GM19025 (cell line): ENCODE data around the gene TSSK3.

ENCODE experiments used
- ATAC-seq: cut with Tn5 transposase; IDR thresholded peaks from one replicate; pipeline ENCODE4 v1.9.1; 2021; ENCODE audit warnings: mild to moderate bottlenecking, low read depth, moderate library complexity; ENCODE audit not compliant: unreplicated experiment

Gene TSSK3

DNA sequence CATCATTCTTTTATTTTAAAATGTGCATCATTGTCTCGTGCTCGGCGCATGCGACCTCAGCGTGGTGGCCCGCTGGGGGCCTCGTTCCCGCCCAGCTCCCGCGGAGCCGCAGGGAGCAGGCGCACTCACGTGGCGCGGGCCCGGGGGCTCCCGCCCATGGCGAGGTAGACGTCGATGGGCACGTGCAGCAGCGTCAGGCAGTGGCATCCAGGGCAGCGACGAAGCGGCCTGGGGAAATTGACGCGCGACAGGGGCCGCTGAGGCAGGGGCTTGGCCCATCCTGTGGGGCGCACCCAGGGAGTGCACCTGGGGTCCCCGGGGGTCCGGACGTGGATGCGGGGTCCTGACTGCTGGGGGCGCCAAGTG, 1.0 kb upstream of the TSSK3 start:
- no peak for ATAC-seq

DNA sequence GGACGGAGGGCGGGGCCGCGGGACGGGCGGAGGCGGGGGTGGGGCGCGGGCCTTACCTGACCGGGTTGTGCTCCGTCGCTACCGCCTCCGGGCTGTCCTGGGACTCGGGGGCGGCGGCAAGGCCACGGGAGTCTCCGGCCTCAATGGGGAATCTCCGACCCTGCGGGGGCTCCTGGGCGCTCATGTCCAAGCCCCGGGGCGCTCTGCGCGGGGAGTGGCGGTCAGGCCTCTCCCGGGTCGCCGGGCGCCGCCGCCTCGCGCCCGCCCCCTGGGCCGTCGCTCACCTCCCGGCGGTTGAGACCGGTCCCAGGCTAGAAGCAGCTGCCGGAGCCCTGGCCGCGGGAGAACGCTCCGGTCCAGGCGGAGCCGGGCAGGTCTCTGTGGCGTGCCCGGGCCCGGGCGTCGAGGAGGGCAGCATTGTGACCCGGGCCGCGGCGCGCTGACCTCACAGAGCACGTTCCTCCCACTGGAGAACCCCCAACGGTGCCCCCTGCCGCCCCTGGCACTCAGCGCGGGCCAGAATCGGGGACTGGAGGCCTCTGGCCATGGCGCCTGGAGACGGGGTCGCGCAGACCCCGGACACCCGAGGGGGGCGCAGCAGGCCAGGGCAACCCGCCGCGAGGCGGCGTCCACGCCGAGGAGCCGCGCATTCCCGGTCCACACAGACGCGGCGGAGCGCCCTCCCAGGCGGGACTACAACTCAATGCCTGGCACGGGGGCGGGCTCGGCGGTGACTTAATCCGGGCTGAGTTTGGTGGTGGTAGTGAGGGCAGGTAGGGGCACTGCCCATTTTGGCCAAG, 465 bp upstream of the TSSK3 start:
- no peak for ATAC-seq

DNA sequence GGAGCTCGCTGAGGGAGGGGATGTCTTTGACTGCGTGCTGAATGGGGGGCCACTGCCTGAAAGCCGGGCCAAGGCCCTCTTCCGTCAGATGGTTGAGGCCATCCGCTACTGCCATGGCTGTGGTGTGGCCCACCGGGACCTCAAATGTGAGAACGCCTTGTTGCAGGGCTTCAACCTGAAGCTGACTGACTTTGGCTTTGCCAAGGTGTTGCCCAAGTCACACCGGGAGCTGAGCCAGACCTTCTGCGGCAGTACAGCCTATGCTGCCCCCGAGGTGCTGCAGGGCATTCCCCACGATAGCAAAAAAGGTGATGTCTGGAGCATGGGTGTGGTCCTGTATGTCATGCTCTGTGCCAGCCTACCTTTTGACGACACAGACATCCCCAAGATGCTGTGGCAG, 1.4 kb downstream of the TSSK3 start:
- no peak for ATAC-seq

GRCh38 chr1:32364836-32365235, 2.5 kb downstream of the TSSK3 start:
- no peak for ATAC-seq

GRCh38 chr1:32365445-32365844, 3.1 kb downstream of the TSSK3 start:
- ATAC-seq, result no peak

DNA sequence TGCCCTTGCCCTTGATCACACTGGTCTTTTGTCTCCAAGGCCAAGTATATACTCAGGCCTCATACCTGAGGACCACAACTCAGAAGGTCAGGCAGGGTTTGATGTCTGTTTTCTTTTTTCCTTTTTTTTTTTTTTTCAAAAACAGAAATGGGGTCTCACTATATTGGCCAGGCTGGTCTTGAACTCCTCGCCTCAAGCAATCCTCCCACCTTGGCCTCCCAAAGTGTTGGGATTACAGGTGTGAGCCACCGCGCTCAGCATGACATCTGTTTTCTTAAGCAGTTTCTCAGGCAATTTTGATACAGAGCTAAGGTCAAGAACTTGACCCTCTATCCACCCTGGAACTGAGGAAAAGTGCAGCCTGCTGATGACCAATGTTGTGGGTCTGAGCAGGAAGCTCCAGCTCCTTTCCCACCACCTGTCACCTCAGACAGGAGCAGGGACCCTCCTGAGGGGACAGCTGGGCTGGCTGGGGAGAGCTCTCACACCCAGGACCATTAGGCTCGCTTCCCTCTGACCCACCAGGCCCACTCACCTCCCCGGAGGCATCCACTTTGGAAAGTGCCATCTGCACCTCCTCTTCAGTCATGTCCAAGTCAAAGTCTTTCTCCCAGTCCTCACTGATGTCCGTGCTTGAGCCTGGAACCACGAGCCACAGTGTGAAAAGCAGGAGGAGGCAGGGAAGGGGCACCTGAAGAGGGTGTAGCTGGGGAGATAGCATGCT, 5.7 kb downstream of the TSSK3 start:
- ATAC-seq, result no peak

DNA sequence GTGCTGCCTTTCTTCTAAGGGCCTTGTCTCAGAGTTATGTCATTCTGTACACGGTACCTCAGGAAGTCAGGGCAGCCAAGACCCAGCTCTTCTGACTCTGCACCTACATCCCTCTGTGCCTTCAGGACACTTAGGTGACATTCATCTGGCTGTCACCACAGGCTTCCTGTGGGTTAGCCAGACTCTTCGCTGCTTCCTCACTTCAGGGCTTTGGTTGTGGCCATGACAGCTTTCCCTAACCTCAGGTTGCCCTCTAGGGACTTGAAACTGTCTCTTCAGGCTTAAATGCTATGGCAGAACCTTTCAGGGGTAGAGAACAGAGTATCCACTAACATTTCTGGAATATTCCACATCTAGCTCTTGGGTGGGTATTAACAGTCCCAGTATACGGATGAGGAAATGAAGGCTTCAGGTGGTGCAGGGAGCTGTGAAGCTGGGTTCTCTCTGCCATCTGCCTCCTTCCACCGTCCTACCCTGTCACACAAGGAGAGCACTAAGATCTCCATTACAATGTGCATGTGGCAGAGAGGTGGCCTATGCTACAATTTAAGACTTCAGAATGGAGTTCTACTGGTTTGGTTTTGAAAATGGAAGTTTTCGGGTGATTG, 9.9 kb downstream of the TSSK3 start:
- ATAC-seq, result no peak

DNA sequence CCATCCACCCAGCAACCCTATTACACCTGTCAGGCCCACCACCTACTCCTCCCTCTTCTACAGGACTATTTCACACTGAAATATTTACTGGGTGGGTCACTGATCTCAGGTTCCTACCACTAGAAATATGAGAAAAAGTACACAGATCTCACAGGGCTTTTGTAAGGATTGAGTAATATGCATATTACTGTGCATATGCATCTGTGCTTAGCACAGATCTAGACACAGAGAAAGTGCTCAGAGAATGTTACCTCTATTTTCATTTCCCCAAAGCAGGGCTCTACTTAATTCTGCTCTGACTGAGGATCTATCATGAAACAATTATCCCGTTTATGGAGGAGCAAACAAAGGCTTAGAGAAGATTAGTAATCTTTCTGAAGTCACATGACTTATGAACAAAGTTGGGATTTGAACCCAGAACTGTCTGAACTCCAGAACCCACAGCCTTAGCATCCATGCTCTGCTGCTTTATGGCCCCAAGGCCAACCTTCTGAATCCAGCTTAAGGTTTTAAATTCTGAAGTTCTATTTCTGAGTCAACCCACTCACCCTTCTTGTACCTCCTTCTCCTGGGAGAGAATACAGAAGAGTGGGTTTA, 11.8 kb downstream of the TSSK3 start:
- ATAC-seq, result no peak

DNA sequence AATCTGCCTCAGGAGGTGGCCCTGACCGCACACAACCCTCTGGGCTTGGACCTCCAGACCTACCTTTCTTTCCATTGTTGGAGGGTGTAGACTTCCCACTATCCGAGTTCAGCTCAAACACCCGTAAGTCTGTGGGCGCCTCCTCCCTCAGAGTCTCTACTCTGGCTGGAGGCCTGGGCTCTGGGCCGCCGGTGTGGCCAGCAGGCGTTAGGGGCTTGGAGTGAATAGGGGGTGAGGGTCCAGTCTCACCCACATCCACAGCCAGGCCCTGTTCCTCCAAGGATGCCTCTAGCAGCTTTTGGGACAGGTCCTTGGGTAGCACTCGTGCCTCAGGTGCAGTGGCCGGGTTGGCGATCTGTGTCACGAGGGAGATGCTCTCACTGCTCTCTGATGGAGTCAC, 13.9 kb downstream of the TSSK3 start:
- no peak for ATAC-seq

DNA sequence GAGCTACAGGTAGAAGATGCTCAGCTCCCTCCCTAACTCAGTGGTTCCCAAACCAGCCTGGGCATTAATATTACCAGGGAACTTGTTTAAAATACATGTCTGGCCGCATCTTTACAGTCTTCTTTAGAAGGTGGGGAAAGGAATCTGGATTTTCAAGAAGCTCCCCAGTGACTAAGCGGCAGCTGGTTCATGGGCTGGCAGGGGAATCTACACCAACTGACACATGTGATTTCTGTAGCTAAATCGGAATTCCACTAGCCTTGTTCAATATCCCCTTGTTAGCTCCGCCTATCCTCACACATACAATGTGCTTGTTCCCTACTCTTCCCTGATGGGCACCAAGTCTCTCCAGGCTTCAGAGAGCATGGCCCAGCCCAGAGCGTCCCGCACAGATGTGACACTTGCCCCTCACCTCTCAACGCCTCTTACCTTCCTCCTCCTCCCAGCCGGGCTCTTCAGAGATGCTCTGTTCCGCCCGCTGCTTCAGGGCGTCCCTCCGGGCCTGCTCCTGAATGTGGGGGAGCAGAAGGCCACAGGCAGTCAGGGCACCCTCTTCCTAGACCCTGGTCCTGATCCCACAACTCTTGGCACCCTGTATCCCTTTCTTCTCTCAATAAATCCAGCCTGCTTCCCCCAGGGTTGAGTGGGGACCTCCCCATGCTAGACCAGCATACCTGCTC, 15.3 kb downstream of the TSSK3 start:
- no peak for ATAC-seq

DNA sequence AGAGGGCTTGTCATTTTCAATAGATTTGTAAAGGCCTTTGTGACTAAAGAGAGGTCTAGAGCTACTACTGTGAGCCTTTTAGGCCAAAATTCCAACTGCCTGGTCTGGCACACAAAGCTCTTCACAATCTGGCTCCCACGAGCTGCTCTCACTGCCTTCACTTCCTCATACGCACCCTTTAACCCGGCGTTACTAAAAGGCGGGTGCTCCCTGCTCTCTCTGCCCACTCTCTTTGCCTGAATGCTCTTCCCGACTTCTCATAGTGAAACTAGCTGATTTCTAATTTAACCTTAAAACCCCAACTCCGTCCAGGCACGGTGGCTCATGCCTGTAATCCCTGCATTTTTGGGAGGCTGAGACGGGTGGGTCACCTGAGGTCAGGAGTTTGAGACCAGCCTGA, 17.7 kb downstream of the TSSK3 start:
- no peak for ATAC-seq

- ATAC-seq, result no peak
These were observed 24.5 kb downstream of the TSSK3 start for GRCh38 chr1:32386676-32387392.

GRCh38 chr1:32388641-32389040, 26.3 kb downstream of the TSSK3 start:
- no peak for ATAC-seq

- ATAC-seq, result no peak
These were observed 28.8 kb downstream of the TSSK3 start for GRCh38 chr1:32390904-32391870.

- ATAC-seq, result no peak
These were observed 30.0 kb downstream of the TSSK3 start for GRCh38 chr1:32392325-32392724.

- no peak for ATAC-seq
These were observed 30.8 kb downstream of the TSSK3 start for GRCh38 chr1:32393136-32393535.

DNA sequence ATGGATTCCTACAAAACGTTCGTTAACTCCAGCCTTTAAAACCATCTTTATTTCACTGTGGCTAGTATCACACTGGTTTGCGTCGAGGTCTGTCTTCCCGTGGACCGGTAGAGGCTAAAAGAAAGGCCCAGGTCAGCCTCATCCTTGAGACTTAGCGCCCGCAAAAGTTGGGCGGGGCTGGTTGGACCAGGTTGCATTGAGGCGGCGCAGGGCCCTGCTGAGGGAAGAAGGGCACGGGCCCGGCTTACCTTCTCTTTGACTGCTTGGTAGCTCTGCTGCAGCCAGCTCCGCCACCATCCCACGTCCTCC, 31.4 kb downstream of the TSSK3 start:
- peak; percentile 3 for ATAC-seq

- ATAC-seq, result peak; percentile 95
These were observed 32.0 kb downstream of the TSSK3 start, which contains the start of gene BSDC1 for GRCh38 chr1:32394141-32394889. Gene BSDC1, minus strand, starts transcription at chr1:32394441. Its CDS starts 27 bp downstream, at chr1:32394414.
